Neural cell (in vitro differentiated cells): ENCODE results near the gene GABBR2. TPM values are rescaled to one million over a fixed set of nuclear protein-coding genes. Genes with fewer than 3 reads are reported as not detected.

ENCODE experiments used
- H2AFZ ChIP-seq: fragments of 200-600, 300-800 bp; sonication (generic), shearing (Covaris generic); 2 replicates; pipeline ENCODE4 v1.6.0; 2014; ENCODE audit warnings: low read depth, mild to moderate bottlenecking, antibody characterized with exemption, low read length, moderate library complexity
- H3F3A ChIP-seq: fragments of 200-600 bp; shearing (Covaris generic); 2 replicates; pipeline ENCODE4 v1.6.1; 2016; ENCODE audit warnings: mild to moderate bottlenecking, moderate library complexity, mixed read lengths, antibody characterized with exemption, low read length; ENCODE audit not compliant: insufficient read depth, poor library complexity, severe bottlenecking
- H3K27ac ChIP-seq: fragments of 200-600, 300-800 bp; sonication (generic), shearing (Covaris generic); 2 replicates; pipeline ENCODE4 v1.5.1; 2014; ENCODE audit warnings: mild to moderate bottlenecking, low read length, moderate library complexity
- H3K27me3 ChIP-seq: fragments of 300-800, 200-600 bp; sonication (generic), shearing (Covaris generic); 2 replicates; pipeline ENCODE4 v1.6.0; 2014; ENCODE audit warnings: mild to moderate bottlenecking, low read depth, low read length, moderate library complexity; ENCODE audit not compliant: insufficient read depth
- H3K36me3 ChIP-seq: fragments of 300-800, 200-600 bp; sonication (generic), shearing (Covaris generic); 2 replicates; pipeline ENCODE4 v1.5.1; 2014; ENCODE audit warnings: mild to moderate bottlenecking, antibody characterized with exemption, low read length, moderate library complexity; ENCODE audit not compliant: insufficient read depth
- H3K4me2 ChIP-seq: fragments of 300-800, 200-600 bp; sonication (generic), shearing (Covaris generic); 2 replicates; pipeline ENCODE4 v1.6.0; 2014; ENCODE audit warnings: mild to moderate bottlenecking, low read length
- H3K4me3 ChIP-seq: fragments of 300-800, 200-600 bp; sonication (generic), shearing (Covaris generic); 2 replicates; pipeline ENCODE4 v1.5.1; 2014; ENCODE audit warnings: mild to moderate bottlenecking, low read length, moderate library complexity
- H3K79me2 ChIP-seq: fragments of 200-600 bp; shearing (Covaris generic); replicated peaks from 2 replicates; pipeline ENCODE4 v1.6.0; 2014; ENCODE audit warnings: mild to moderate bottlenecking, low read length, moderate library complexity; ENCODE audit not compliant: insufficient read depth
- H3K9ac ChIP-seq: fragments of 300-800, 200-600 bp; sonication (generic), shearing (Covaris generic); 2 replicates; pipeline ENCODE4 v1.6.1; 2016; ENCODE audit warnings: mild to moderate bottlenecking, low read length, mixed read lengths
- H3K9me2 ChIP-seq: fragments of 200-600 bp; shearing (Covaris generic); 2 replicates; pipeline ENCODE4 v1.6.1; 2016; ENCODE audit warnings: mild to moderate bottlenecking, low read length, mixed read lengths; ENCODE audit not compliant: insufficient read depth
- H3K9me3 ChIP-seq: fragments of 200-600, 300-800 bp; sonication (generic), shearing (Covaris generic); 2 replicates; pipeline ENCODE4 v1.6.1; 2016; ENCODE audit warnings: mild to moderate bottlenecking, mixed run types, low read length, moderate library complexity, mixed read lengths
- H4K20me1 ChIP-seq: fragments of 200-600 bp; shearing (Covaris generic); 2 replicates; pipeline ENCODE4 v1.6.1; 2016; ENCODE audit warnings: mild to moderate bottlenecking, mixed run types; ENCODE audit not compliant: insufficient read depth
- EP300 ChIP-seq: fragments of 450-650 bp; conservative IDR thresholded peaks from 2 replicates; pipeline ENCODE4 v1.6.1; 2014; ENCODE audit warnings: antibody characterized with exemption, mild to moderate bottlenecking, moderate library complexity; ENCODE audit not compliant: poor library complexity, severe bottlenecking
- EZH2 ChIP-seq: fragments of 200-600, 300-800 bp; shearing (Covaris generic), sonication (generic); IDR thresholded peaks from 2 replicates; pipeline ENCODE4 v1.6.1; 2014; ENCODE audit warnings: antibody characterized with exemption, low read length, borderline replicate concordance, mild to moderate bottlenecking; ENCODE audit not compliant: insufficient read depth, poor library complexity, severe bottlenecking
- MXI1 ChIP-seq: fragments of 450-650 bp; conservative IDR thresholded peaks from 2 replicates; pipeline ENCODE4 v1.6.1; 2014; ENCODE audit warnings: antibody characterized with exemption, mild to moderate bottlenecking; ENCODE audit not compliant: poor library complexity, severe bottlenecking
- POLR2AphosphoS5 ChIP-seq: IDR thresholded peaks from 2 replicates; pipeline ENCODE4 v1.6.1; 2012
- RAD21 ChIP-seq: fragments of 450-650 bp; conservative IDR thresholded peaks from 2 replicates; pipeline ENCODE4 v1.6.1; 2014; ENCODE audit warnings: antibody characterized with exemption, mild to moderate bottlenecking, moderate library complexity
- SMC3 ChIP-seq: fragments of 450-650 bp; conservative IDR thresholded peaks from 2 replicates; pipeline ENCODE4 v1.6.1; 2014; ENCODE audit warnings: antibody characterized with exemption, mild to moderate bottlenecking, moderate library complexity; ENCODE audit not compliant: poor library complexity
- TAF1 ChIP-seq: IDR thresholded peaks from 2 replicates; pipeline ENCODE4 v1.6.1; 2012; ENCODE audit warnings: low read depth
- polyA plus RNA-seq: library from polyadenylated mRNA; depleted of rRNA; stranded (reverse); fragments of >200 nt; gene quantifications from 2 replicates; pipeline ENCODE4 v1.2.3, GENCODE V29; 2014
- TF ChIP-seq, protein P1 (sequence below): fragments of 450-650 bp; IDR thresholded peaks from 2 replicates; pipeline ENCODE4 v1.5.1; 2014; ENCODE audit warnings: antibody characterized with exemption, mild to moderate bottlenecking, moderate library complexity; ENCODE audit not compliant: poor library complexity, severe bottlenecking
- TF ChIP-seq, protein P2 (sequence below): IDR thresholded peaks from 2 replicates; pipeline ENCODE4 v1.6.1; 2012; ENCODE audit warnings: borderline replicate concordance

The GABBR2 gene
- polyA plus RNA-seq, 1 donor from 2014 or later = 7.1 TPM

DNA sequence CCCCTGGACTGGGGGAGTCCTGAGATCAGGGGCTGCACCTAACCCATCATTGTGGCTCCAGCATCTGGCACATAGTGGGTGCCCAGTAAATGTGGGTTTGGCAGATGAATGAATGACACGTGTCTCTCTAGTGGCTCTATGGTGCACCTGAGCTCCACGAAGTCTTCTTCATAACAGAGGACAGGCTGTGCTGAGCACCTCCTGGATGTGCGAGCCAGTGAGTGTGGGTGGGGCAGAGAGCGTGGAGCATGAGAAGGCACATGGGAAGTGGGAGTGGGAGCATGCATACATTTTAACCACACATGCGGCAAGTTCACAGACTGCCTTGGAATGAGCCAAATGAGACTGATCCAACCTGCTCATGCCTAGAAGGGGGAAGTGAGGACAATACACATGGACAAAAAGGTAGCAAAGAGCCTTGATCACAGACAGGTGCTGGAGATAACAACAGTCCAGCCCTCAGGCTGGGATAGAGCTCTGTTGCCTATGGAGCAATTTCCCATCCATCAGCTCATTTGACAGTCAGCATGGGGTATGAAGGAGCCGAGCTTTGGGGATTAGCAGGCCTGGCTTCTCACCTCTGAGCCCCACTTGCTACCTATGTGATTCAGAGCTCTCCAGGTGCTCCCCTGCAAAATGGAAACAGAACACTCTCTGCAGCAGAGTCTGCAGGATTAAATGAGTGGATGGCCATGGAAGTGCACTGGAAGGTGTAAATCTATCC is 377.0 kb downstream of the GABBR2 start:
- no peak for TF ChIP-seq TAF1
- TF ChIP-seq POLR2AphosphoS5 = no peak
- no peak for TF ChIP-seq SMC3
- no peak for TF ChIP-seq EZH2
- no peak for TF ChIP-seq MXI1
- TF ChIP-seq EP300 = no peak
- TF ChIP-seq, protein P1, sequence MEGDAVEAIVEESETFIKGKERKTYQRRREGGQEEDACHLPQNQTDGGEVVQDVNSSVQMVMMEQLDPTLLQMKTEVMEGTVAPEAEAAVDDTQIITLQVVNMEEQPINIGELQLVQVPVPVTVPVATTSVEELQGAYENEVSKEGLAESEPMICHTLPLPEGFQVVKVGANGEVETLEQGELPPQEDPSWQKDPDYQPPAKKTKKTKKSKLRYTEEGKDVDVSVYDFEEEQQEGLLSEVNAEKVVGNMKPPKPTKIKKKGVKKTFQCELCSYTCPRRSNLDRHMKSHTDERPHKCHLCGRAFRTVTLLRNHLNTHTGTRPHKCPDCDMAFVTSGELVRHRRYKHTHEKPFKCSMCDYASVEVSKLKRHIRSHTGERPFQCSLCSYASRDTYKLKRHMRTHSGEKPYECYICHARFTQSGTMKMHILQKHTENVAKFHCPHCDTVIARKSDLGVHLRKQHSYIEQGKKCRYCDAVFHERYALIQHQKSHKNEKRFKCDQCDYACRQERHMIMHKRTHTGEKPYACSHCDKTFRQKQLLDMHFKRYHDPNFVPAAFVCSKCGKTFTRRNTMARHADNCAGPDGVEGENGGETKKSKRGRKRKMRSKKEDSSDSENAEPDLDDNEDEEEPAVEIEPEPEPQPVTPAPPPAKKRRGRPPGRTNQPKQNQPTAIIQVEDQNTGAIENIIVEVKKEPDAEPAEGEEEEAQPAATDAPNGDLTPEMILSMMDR = no peak
- Histone ChIP-seq H3K27ac (no peak overlapping the region), H3K79me2 (no peaks in the 10 kb centered on the region), H3F3A (no peaks in the 10 kb centered on the region), H3K4me2 (no peak overlapping the region), H4K20me1 (no peaks in the 10 kb centered on the region), H2AFZ (no peak overlapping the region), H3K4me3 (no peak overlapping the region), H3K9me3 (no peaks in the 10 kb centered on the region), H3K36me3 (no peaks in the 10 kb centered on the region), H3K9ac (no peak overlapping the region), H3K27me3 (no peaks in the 10 kb centered on the region), H3K9me2 (no peaks in the 10 kb centered on the region)

DNA sequence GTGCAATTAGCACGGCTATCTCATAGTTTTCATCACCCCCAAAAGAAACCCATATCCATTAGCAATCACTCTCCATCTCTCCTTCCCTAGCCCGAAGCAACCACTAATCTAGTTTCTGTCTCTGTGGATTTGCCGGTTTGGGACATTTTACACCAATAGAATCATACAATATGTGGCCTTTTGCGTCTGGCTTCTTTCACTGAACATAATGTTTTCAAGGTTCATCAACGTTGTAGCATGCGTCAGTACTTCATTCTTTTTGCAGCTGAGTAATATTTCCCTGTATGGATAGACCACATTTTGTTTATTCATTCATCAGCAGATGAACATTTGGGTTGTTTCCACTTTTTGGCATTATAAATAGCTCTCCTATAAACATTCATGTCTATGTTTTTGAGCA is 377.9 kb downstream of the GABBR2 start:
- Histone ChIP-seq H3K4me2 (no peak overlapping the region), H3K27ac (no peak overlapping the region), H3K4me3 (no peak overlapping the region), H3K27me3 (no peaks in the 10 kb centered on the region), H3K36me3 (no peaks in the 10 kb centered on the region), H4K20me1 (no peaks in the 10 kb centered on the region), H3K9ac (no peak overlapping the region), H3K9me3 (no peaks in the 10 kb centered on the region), H3F3A (no peaks in the 10 kb centered on the region), H2AFZ (no peak overlapping the region), H3K9me2 (no peaks in the 10 kb centered on the region), H3K79me2 (no peaks in the 10 kb centered on the region)
- no peak for TF ChIP-seq TAF1
- no peak for TF ChIP-seq RAD21
- no peak for TF ChIP-seq EP300
- TF ChIP-seq, protein P1 = no peak
- TF ChIP-seq, protein P2, sequence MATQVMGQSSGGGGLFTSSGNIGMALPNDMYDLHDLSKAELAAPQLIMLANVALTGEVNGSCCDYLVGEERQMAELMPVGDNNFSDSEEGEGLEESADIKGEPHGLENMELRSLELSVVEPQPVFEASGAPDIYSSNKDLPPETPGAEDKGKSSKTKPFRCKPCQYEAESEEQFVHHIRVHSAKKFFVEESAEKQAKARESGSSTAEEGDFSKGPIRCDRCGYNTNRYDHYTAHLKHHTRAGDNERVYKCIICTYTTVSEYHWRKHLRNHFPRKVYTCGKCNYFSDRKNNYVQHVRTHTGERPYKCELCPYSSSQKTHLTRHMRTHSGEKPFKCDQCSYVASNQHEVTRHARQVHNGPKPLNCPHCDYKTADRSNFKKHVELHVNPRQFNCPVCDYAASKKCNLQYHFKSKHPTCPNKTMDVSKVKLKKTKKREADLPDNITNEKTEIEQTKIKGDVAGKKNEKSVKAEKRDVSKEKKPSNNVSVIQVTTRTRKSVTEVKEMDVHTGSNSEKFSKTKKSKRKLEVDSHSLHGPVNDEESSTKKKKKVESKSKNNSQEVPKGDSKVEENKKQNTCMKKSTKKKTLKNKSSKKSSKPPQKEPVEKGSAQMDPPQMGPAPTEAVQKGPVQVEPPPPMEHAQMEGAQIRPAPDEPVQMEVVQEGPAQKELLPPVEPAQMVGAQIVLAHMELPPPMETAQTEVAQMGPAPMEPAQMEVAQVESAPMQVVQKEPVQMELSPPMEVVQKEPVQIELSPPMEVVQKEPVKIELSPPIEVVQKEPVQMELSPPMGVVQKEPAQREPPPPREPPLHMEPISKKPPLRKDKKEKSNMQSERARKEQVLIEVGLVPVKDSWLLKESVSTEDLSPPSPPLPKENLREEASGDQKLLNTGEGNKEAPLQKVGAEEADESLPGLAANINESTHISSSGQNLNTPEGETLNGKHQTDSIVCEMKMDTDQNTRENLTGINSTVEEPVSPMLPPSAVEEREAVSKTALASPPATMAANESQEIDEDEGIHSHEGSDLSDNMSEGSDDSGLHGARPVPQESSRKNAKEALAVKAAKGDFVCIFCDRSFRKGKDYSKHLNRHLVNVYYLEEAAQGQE = no peak
- TF ChIP-seq POLR2AphosphoS5 = no peak
- TF ChIP-seq SMC3 = no peak
- TF ChIP-seq EZH2 = no peak
- no peak for TF ChIP-seq MXI1
